ENCODE measurements around the gene NEO1.

Gene NEO1

DNA sequence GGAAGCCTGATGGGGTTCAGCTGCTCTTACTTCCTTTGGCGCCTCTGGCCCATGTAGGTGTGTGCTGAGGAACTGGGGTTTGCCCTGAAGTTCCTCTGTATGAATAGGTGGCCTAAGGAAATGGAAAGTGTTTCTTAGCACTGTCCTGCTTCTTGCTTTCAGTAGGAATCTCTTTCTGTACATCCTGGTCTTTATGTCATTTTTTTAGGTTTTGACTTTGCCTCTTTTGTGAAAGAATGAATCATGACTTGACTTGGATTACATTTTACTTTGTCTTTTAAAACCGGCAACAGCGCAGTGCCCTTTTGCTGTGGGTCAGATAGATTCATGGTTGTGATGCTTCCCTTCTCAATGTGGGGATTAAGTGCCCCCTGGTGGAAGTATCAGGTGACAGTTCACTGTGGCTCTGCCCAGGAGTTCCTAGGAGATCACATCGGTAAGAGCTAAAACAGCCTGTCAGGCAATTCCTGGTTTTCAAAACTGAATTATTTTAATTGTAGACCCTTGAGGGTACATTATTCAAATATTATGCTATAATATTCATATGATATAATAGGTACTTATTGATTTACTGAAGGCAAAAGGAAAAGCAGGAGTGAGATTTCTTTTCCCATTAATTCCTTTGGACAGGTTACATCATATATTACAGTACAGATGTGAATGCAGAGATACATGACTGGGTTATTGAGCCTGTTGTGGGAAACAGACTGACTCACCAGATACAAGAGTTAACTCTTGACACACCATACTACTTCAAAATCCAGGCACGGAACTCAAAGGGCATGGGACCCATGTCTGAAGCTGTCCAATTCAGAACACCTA, 221.1 kb downstream of the NEO1 start:
- Mint-ChIP-seq H3K27ac (no peak overlapping the region), H3K4me1 (ENCODE audit: low read depth) (peaks cover 3% of the 10 kb centered on the region), H3K36me3 (ENCODE audit: low read depth) (no peaks in the 10 kb centered on the region), H3K27me3 (ENCODE audit: low read depth) (no peaks in the 10 kb centered on the region), H3K9me3 (no peaks in the 10 kb centered on the region), H3K4me3 (no peak overlapping the region)
- peak; percentile 34 for DNase-seq (ENCODE audit: low spot score)

DNA sequence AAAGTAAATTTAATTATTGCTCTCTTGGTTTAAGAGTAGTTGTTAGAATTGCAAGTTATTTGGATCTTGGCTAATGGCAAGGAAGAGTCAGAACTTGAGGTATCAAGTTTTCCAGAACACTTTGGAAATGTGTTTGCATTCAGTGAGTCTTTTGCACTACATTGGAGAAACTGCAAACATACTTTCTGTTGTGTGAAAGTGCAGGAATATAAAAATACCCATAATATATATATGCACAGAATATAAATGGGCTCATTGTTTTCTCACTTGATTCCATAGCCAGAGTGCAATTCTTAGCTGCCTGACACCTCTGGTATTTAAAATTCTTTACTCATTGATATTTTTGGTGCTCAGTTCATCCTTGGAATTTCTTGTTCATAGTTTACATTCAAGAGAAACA, 223.6 kb downstream of the NEO1 start:
- Mint-ChIP-seq H3K4me1 (ENCODE audit: low read depth) (peaks cover 3% of the 10 kb centered on the region), H3K27ac (no peak overlapping the region), H3K4me3 (no peak overlapping the region), H3K27me3 (ENCODE audit: low read depth) (no peaks in the 10 kb centered on the region), H3K36me3 (ENCODE audit: low read depth) (no peaks in the 10 kb centered on the region), H3K9me3 (no peaks in the 10 kb centered on the region)
- no peak for DNase-seq (ENCODE audit: low spot score)

GRCh38 chr15:73282567-73283365, 230.5 kb downstream of the NEO1 start:
- H3K36me3 Mint-ChIP-seq (ENCODE audit: low read depth): no peaks in the 10 kb centered on the region
- H3K27ac Mint-ChIP-seq: no peak overlapping the region
- no peak overlapping the region for H3K4me3 Mint-ChIP-seq
- peaks cover 16% of the 10 kb centered on the region for H3K4me1 Mint-ChIP-seq (ENCODE audit: low read depth)
- no peak for DNase-seq (ENCODE audit: low spot score)
- no peaks in the 10 kb centered on the region for H3K27me3 Mint-ChIP-seq (ENCODE audit: low read depth)
- H3K9me3 Mint-ChIP-seq: no peaks in the 10 kb centered on the region

GRCh38 chr15:73283366-73283962, 231.2 kb downstream of the NEO1 start:
- peaks cover 16% of the 10 kb centered on the region for H3K4me1 Mint-ChIP-seq (ENCODE audit: low read depth)
- H3K36me3 Mint-ChIP-seq (ENCODE audit: low read depth): no peaks in the 10 kb centered on the region
- H3K27me3 Mint-ChIP-seq (ENCODE audit: low read depth): no peaks in the 10 kb centered on the region
- no peak for DNase-seq (ENCODE audit: low spot score)
- no peak overlapping the region for H3K27ac Mint-ChIP-seq
- no peak overlapping the region for H3K4me3 Mint-ChIP-seq
- no peaks in the 10 kb centered on the region for H3K9me3 Mint-ChIP-seq

DNA sequence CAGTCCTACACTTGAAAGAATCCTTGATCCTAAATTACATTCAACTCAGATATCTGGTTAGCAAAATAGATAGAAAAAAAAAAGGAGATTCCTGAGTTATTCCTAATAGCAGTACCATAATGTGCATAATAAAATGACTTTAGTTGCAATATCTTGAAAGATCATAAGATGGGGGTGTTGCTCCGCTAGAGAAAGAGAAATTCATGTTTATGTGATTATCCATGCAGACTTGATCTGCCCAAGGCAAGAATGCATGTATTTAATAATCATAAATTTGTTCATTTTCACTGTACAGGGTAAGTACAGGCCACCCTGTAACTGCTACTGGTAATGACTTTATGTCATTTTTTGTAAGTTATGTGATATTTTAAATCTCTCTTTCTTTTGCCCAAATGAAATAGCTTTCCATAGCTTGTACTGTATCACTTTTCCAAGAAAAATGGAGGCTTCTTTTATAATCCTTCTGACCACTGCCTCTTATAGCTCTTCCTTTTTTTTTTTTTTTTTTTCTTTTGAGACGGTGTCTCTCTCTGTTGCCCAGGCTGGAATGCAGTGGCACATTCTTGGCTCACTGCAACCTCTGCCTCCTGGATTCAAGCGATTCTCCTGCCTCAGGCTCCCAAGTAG, 231.9 kb downstream of the NEO1 start:
- Mint-ChIP-seq H3K9me3 (no peaks in the 10 kb centered on the region), H3K27ac (no peak overlapping the region), H3K4me1 (ENCODE audit: low read depth) (peaks cover 16% of the 10 kb centered on the region), H3K36me3 (ENCODE audit: low read depth) (no peaks in the 10 kb centered on the region), H3K4me3 (no peak overlapping the region), H3K27me3 (ENCODE audit: low read depth) (no peaks in the 10 kb centered on the region)
- DNase-seq (ENCODE audit: low spot score): no peak

DNA sequence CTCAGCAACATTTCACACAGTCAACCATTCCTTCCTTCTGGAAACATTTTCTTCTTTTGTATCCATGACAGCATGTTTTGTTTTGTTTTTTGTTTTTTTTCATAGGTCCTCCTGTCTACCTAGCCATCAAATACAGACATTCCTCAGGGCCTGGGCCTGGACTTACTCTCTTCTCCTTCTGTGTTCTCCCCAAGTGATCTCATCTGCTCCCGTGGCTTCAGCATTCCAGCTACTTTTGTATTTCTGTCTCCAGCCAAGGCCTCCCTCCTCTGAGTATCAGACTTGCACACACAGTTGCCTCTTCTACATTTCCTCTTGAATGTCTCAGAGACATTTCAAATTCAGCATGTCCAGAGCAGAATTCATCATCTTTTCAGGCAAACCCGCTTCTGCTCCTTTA, 234.0 kb downstream of the NEO1 start:
- no peaks in the 10 kb centered on the region for H3K36me3 Mint-ChIP-seq (ENCODE audit: low read depth)
- no peak overlapping the region for H3K27ac Mint-ChIP-seq
- H3K4me3 Mint-ChIP-seq: no peak overlapping the region
- peaks cover 16% of the 10 kb centered on the region for H3K4me1 Mint-ChIP-seq (ENCODE audit: low read depth)
- no peaks in the 10 kb centered on the region for H3K27me3 Mint-ChIP-seq (ENCODE audit: low read depth)
- DNase-seq (ENCODE audit: low spot score): no peak
- no peaks in the 10 kb centered on the region for H3K9me3 Mint-ChIP-seq

- Mint-ChIP-seq H3K36me3 (ENCODE audit: low read depth) (no peaks in the 10 kb centered on the region), H3K9me3 (no peaks in the 10 kb centered on the region), H3K27me3 (ENCODE audit: low read depth) (no peaks in the 10 kb centered on the region), H3K4me3 (no peak overlapping the region), H3K4me1 (ENCODE audit: low read depth) (peaks cover 16% of the 10 kb centered on the region), H3K27ac (no peak overlapping the region)
- no peak for DNase-seq (ENCODE audit: low spot score)
Measured at GRCh38 chr15:73287019-73287418, 234.8 kb downstream of the NEO1 start.

- Mint-ChIP-seq H3K27me3 (ENCODE audit: low read depth) (no peaks in the 10 kb centered on the region), H3K4me3 (no peak overlapping the region), H3K4me1 (ENCODE audit: low read depth) (peaks cover 6% of the 10 kb centered on the region), H3K9me3 (no peaks in the 10 kb centered on the region), H3K36me3 (ENCODE audit: low read depth) (no peaks in the 10 kb centered on the region), H3K27ac (no peak overlapping the region)
- no peak for DNase-seq (ENCODE audit: low spot score)
Measured at GRCh38 chr15:73291441-73291840, 239.2 kb downstream of the NEO1 start.

DNA sequence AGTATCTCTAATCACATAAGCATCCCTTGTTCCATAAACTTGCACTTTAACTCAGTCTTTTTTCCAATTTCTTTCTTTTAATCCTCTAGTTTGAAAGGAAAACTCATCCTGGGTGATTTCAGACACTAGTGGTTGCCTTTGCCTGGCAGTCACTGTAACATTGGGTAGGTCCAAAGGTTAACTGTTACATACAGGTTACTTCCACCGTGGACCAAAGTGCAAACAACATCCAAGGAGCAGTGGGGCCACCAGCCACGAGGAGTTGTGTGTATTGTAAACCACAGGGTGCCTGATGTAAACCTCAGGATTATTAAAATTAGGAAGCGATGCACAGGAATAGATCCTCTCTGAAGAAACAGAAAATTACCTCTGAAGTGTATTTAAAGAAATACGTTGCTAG, 241.5 kb downstream of the NEO1 start:
- H3K27ac Mint-ChIP-seq: no peak overlapping the region
- DNase-seq (ENCODE audit: low spot score): no peak
- no peaks in the 10 kb centered on the region for H3K27me3 Mint-ChIP-seq (ENCODE audit: low read depth)
- no peaks in the 10 kb centered on the region for H3K4me1 Mint-ChIP-seq (ENCODE audit: low read depth)
- H3K4me3 Mint-ChIP-seq: no peak overlapping the region
- H3K9me3 Mint-ChIP-seq: no peaks in the 10 kb centered on the region
- H3K36me3 Mint-ChIP-seq (ENCODE audit: low read depth): no peaks in the 10 kb centered on the region

GRCh38 chr15:73295630-73296286, 243.5 kb downstream of the NEO1 start:
- Mint-ChIP-seq H3K36me3 (ENCODE audit: low read depth) (no peaks in the 10 kb centered on the region), H3K4me3 (no peak overlapping the region), H3K27ac (no peak overlapping the region), H3K4me1 (ENCODE audit: low read depth) (no peaks in the 10 kb centered on the region), H3K27me3 (ENCODE audit: low read depth) (no peaks in the 10 kb centered on the region), H3K9me3 (no peaks in the 10 kb centered on the region)
- no peak for DNase-seq (ENCODE audit: low spot score)

GRCh38 chr15:73296609-73297353, 244.5 kb downstream of the NEO1 start:
- Mint-ChIP-seq H3K4me1 (ENCODE audit: low read depth) (no peaks in the 10 kb centered on the region), H3K9me3 (no peaks in the 10 kb centered on the region), H3K36me3 (ENCODE audit: low read depth) (no peaks in the 10 kb centered on the region), H3K27ac (no peak overlapping the region), H3K4me3 (no peak overlapping the region), H3K27me3 (ENCODE audit: low read depth) (no peaks in the 10 kb centered on the region)
- no peak for DNase-seq (ENCODE audit: low spot score)

GRCh38 chr15:73298522-73299245, 246.4 kb downstream of the NEO1 start:
- Mint-ChIP-seq H3K4me3 (no peak overlapping the region), H3K9me3 (no peaks in the 10 kb centered on the region), H3K27ac (no peak overlapping the region), H3K4me1 (ENCODE audit: low read depth) (peaks cover 10% of the 10 kb centered on the region), H3K27me3 (ENCODE audit: low read depth) (no peaks in the 10 kb centered on the region), H3K36me3 (ENCODE audit: low read depth) (no peaks in the 10 kb centered on the region)
- DNase-seq (ENCODE audit: low spot score): no peak

All from T-helper 2 cell treated with Interferon-gamma antibody and Interleukin-4, amounts not matched to agents 5 μg/mL and 100 μg/mL, for 36 hours (primary cell).